Measurements from ENCODE around the gene RNF212. TPM values are rescaled to one million over a fixed set of nuclear protein-coding genes. Genes with fewer than 3 reads are reported as not detected.

RNF212 gene
- total and polyA plus RNA-seq, 8 donors: 7.2 to 13.6 (median 10.0) TPM

DNA sequence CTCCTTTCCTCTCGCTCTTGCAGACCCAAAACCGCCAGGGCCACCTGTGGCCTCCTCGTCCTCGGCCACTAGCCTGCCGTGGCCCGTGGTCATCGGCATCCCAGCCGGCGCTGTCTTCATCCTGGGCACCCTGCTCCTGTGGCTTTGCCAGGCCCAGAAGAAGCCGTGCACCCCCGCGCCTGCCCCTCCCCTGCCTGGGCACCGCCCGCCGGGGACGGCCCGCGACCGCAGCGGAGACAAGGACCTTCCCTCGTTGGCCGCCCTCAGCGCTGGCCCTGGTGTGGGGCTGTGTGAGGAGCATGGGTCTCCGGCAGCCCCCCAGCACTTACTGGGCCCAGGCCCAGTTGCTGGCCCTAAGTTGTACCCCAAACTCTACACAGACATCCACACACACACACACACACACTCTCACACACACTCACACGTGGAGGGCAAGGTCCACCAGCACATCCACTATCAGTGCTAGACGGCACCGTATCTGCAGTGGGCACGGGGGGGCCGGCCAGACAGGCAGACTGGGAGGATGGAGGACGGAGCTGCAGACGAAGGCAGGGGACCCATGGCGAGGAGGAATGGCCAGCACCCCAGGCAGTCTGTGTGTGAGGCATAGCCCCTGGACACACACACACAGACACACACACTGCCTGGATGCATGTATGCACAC is 88.3 kb downstream of the RNF212 start:
- H3K4me3 ChIP-seq: no peak overlapping the region

GRCh38 chr4:1023895-1024740 is 89.2 kb downstream of the RNF212 start:
- Histone ChIP-seq H3K9me3 (no peaks in the 10 kb centered on the region), H3K4me1 (no peaks in the 10 kb centered on the region), H3K27ac (no peak overlapping the region), H3K36me3 (peaks cover 0 to 13% of the 10 kb centered on the region in 2 donors), H3K27me3 (peaks cover 0 to 24% of the 10 kb centered on the region in 2 donors), H3K4me3 (no peak overlapping the region)
- intact Hi-C loops (cut with DNase I): no loop called here
- TF ChIP-seq, protein P1, sequence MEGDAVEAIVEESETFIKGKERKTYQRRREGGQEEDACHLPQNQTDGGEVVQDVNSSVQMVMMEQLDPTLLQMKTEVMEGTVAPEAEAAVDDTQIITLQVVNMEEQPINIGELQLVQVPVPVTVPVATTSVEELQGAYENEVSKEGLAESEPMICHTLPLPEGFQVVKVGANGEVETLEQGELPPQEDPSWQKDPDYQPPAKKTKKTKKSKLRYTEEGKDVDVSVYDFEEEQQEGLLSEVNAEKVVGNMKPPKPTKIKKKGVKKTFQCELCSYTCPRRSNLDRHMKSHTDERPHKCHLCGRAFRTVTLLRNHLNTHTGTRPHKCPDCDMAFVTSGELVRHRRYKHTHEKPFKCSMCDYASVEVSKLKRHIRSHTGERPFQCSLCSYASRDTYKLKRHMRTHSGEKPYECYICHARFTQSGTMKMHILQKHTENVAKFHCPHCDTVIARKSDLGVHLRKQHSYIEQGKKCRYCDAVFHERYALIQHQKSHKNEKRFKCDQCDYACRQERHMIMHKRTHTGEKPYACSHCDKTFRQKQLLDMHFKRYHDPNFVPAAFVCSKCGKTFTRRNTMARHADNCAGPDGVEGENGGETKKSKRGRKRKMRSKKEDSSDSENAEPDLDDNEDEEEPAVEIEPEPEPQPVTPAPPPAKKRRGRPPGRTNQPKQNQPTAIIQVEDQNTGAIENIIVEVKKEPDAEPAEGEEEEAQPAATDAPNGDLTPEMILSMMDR (IDR thresholded peaks at IDR 0.05): no peak
- DNase-seq (no peak), ATAC-seq (no peak)

More for the DNA sequence above, 88.3 kb downstream of the RNF212 start:
- TF ChIP-seq, protein P1 (IDR thresholded peaks at IDR 0.05): no peak
- peaks cover 0 to 13% of the 10 kb centered on the region in 2 donors for H3K36me3 ChIP-seq
- H3K4me1 ChIP-seq: no peaks in the 10 kb centered on the region
- intact Hi-C loops (cut with DNase I): no loop called here
- H3K9me3 ChIP-seq: no peaks in the 10 kb centered on the region
- no peak for DNase-seq
- H3K27ac ChIP-seq: no peak overlapping the region
- peaks cover 0 to 33% of the 10 kb centered on the region in 2 donors for H3K27me3 ChIP-seq
- no peak for ATAC-seq

GRCh38 chr4:1023075-1023640 is 90.2 kb downstream of the RNF212 start:
- intact Hi-C loops (cut with DNase I): no loop called here
- TF ChIP-seq, protein P1 (IDR thresholded peaks at IDR 0.05): no peak
- ATAC-seq (no peak), DNase-seq (no peak)
- no peaks in the 10 kb centered on the region for H3K9me3 ChIP-seq
- no peak overlapping the region for H3K4me3 ChIP-seq
- H3K36me3 ChIP-seq: peaks cover 0 to 13% of the 10 kb centered on the region in 2 donors
- H3K27ac ChIP-seq: no peak overlapping the region
- no peaks in the 10 kb centered on the region for H3K4me1 ChIP-seq
- peaks cover 0 to 14% of the 10 kb centered on the region in 2 donors for H3K27me3 ChIP-seq

GRCh38 chr4:1022739-1023066 is 90.7 kb downstream of the RNF212 start:
- TF ChIP-seq, protein P1 (IDR thresholded peaks at IDR 0.05): no peak
- Histone ChIP-seq H3K4me3 (no peak overlapping the region), H3K27ac (no peak overlapping the region), H3K27me3 (peaks cover 0 to 10% of the 10 kb centered on the region in 2 donors), H3K4me1 (no peaks in the 10 kb centered on the region), H3K36me3 (peaks cover 0 to 13% of the 10 kb centered on the region in 2 donors), H3K9me3 (no peaks in the 10 kb centered on the region)
- no peak for ATAC-seq
- intact Hi-C loops (cut with DNase I): no loop called here
- no peak for DNase-seq
